ENCODE results near the gene PARD3. TPM values are rescaled to one million over a fixed set of nuclear protein-coding genes. Genes with fewer than 3 reads are reported as not detected.

PARD3 gene
- total RNA-seq, 4 donors from 2014 or later: 42.6 to 63.6 (median 55.2) TPM

DNA sequence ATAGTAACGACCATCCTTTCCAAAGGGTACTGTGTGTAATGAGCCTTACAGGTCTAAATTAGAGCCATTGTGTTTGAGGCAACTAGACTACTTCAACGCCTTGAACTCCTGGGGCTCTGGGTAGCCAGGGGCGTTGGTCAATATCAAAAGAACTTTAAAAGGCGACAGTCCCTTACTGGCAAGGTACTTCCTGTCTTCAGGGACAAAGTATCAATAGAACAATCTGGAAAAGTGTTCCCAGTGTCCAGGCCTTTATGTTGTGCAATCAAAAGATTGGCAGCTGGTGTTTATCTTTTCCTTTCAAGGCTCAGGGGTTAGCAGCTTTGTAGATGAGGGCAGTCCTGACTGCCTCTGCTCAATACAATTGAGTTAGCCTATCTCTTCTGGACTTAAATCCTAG, 284.3 kb downstream of the PARD3 start:
- TF ChIP-seq POLR2A (IDR thresholded peaks at IDR 0.05): no peak
- TF ChIP-seq, protein P1, sequence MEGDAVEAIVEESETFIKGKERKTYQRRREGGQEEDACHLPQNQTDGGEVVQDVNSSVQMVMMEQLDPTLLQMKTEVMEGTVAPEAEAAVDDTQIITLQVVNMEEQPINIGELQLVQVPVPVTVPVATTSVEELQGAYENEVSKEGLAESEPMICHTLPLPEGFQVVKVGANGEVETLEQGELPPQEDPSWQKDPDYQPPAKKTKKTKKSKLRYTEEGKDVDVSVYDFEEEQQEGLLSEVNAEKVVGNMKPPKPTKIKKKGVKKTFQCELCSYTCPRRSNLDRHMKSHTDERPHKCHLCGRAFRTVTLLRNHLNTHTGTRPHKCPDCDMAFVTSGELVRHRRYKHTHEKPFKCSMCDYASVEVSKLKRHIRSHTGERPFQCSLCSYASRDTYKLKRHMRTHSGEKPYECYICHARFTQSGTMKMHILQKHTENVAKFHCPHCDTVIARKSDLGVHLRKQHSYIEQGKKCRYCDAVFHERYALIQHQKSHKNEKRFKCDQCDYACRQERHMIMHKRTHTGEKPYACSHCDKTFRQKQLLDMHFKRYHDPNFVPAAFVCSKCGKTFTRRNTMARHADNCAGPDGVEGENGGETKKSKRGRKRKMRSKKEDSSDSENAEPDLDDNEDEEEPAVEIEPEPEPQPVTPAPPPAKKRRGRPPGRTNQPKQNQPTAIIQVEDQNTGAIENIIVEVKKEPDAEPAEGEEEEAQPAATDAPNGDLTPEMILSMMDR (IDR thresholded peaks at IDR 0.05): no peak
- TF ChIP-seq EP300 (IDR thresholded peaks at IDR 0.05): no peak
- DNase-seq (ENCODE audit: low spot score in 2 of 2): no peak
- Histone ChIP-seq H3K36me3 (peaks cover 0 to 11% (median 0%) of the 10 kb centered on the region in 3 donors), H3K9me3 (peaks cover 0 to 14% (median 0%) of the 10 kb centered on the region in 4 donors), H3K27ac (no peak overlapping the region), H3K4me3 (no peak overlapping the region), H3K4me1 (peaks cover 0 to 18% (median 0%) of the 10 kb centered on the region in 4 donors), H3K27me3 (no peaks in the 10 kb centered on the region)
- WGBS, 2 donors: 83 to 91% methylated on average over 4 of the region's 4 CpGs

DNA sequence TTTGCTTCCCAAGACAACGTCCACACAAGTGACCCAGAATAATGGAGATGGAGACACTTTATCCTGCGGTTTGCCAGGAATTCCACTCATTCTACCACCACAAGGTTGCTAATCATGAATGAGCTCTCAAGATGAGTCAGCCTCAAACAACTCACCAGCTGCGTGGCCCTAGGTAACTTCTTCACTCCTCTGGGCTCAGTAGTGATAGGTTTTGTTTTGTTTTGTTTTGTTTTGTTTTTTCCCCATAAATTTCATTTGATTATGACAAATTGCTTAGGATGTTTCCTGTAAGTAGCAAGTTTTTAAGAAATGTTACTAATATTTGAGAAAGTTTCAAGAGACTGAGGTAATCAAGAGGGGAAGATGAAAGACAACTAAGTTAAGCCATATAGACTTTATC, 286.8 kb downstream of the PARD3 start:
- 48 to 64% methylated on average over 3 of the region's 3 CpGs for WGBS, 2 donors

DNA sequence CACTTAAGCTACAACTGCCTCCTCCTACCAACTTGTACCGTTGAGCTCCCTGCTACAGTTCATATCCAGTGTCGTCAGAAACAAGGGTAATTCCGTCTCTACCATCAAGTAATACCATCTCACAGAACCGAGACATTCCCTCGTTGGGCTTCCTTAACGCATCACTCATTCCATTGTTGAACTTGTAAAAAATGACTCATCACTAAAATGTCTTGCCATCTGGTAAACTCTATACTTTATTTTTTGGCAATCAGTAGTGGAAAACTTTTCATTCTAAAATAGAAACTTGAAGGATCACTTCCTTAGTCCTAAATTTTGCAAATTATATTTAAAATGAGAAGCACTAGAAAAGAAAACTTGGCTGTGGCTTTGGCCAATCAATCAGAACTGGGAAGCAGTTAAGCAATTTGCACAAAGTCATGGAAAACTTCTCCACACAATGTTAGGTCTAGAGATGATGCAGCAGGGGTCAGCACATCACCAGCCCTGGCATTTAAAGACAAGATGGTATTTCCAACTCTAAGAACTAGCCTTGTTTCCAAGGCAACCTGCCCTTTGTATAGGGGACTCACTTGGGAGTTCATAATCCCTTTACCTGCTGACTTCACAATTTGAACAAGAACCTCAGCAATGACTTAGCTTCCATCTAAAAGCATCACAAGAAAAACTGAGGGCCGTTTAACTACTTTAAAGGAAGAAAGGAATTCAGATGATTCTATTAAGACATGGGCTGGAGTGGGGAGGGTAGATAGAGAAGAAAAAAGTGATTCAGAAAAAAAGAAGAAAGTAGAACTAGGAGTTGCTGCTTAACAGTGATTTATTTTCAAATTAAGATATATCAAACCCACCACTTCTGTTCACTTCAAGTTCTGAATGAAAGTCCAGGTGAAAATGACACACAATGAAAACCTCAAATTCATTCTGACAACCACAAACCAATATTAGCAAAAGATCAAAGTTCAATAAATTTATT, 288.1 kb downstream of the PARD3 start:
- H3K36me3 ChIP-seq: peaks cover 0 to 11% (median 0%) of the 10 kb centered on the region in 3 donors
- H3K27me3 ChIP-seq: no peaks in the 10 kb centered on the region
- no peak for DNase-seq (ENCODE audit: low spot score in 2 of 2)
- H3K27ac ChIP-seq: peak overlapping the region in 2 of 4 donors; percentile 2 to 22
- H3K4me3 ChIP-seq: no peak overlapping the region
- WGBS, 2 donors: 39 to 53% methylated on average over 7 of the region's 7 CpGs
- peaks cover 0 to 14% (median 0%) of the 10 kb centered on the region in 4 donors for H3K9me3 ChIP-seq
- no peak for TF ChIP-seq EP300 (IDR thresholded peaks at IDR 0.05)
- TF ChIP-seq POLR2A (IDR thresholded peaks at IDR 0.05): no peak
- TF ChIP-seq, protein P1 (IDR thresholded peaks at IDR 0.05): no peak
- peaks cover 0 to 21% (median 0%) of the 10 kb centered on the region in 4 donors for H3K4me1 ChIP-seq

More for the DNA sequence above, 286.8 kb downstream of the PARD3 start:
- no peak for TF ChIP-seq POLR2A (IDR thresholded peaks at IDR 0.05)
- TF ChIP-seq EP300 (IDR thresholded peaks at IDR 0.05): no peak
- TF ChIP-seq, protein P1 (IDR thresholded peaks at IDR 0.05): no peak
- H3K4me3 ChIP-seq: no peak overlapping the region
- H3K9me3 ChIP-seq: peaks cover 0 to 14% (median 0%) of the 10 kb centered on the region in 4 donors
- no peak for DNase-seq (ENCODE audit: low spot score in 2 of 2)
- H3K27me3 ChIP-seq: no peaks in the 10 kb centered on the region
- peaks cover 0 to 11% (median 0%) of the 10 kb centered on the region in 3 donors for H3K36me3 ChIP-seq
- peaks cover 0 to 18% (median 0%) of the 10 kb centered on the region in 4 donors for H3K4me1 ChIP-seq
- H3K27ac ChIP-seq: no peak overlapping the region

DNA sequence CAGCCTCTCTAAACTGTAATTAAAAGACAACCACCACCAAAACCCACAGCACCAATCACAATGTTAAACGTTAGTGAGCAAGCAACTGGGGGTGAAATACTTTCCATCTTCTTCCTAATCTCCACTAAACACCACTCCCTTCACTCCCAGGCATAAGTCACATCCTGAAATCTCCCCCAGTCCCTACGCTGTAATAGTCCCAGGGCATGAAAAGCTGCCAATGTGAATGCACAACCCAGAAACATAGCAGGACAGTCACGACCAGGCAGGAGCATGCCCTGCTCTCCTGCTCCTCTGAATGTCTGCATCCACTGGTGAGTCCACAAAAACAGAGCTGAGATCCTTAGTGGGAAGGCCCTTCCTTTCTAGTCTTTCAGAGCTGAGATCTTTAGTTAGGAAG, 288.9 kb downstream of the PARD3 start:
- TF ChIP-seq, protein P1 (IDR thresholded peaks at IDR 0.05): no peak
- TF ChIP-seq EP300 (IDR thresholded peaks at IDR 0.05) (no peak), POLR2A (IDR thresholded peaks at IDR 0.05) (no peak)
- no peak for DNase-seq (ENCODE audit: low spot score in 2 of 2)
- Histone ChIP-seq H3K9me3 (peaks cover 0 to 7% (median 0%) of the 10 kb centered on the region in 4 donors), H3K4me3 (no peak overlapping the region), H3K27me3 (no peaks in the 10 kb centered on the region), H3K27ac (peak overlapping the region in 2 of 4 donors; percentile 2 to 22), H3K36me3 (peaks cover 0 to 5% (median 0%) of the 10 kb centered on the region in 3 donors), H3K4me1 (peaks cover 0 to 21% (median 0%) of the 10 kb centered on the region in 4 donors)
- 69 to 71% methylated on average over 3 of the region's 3 CpGs for WGBS, 2 donors
